ENCODE results near the gene HIP1R.

DNA sequence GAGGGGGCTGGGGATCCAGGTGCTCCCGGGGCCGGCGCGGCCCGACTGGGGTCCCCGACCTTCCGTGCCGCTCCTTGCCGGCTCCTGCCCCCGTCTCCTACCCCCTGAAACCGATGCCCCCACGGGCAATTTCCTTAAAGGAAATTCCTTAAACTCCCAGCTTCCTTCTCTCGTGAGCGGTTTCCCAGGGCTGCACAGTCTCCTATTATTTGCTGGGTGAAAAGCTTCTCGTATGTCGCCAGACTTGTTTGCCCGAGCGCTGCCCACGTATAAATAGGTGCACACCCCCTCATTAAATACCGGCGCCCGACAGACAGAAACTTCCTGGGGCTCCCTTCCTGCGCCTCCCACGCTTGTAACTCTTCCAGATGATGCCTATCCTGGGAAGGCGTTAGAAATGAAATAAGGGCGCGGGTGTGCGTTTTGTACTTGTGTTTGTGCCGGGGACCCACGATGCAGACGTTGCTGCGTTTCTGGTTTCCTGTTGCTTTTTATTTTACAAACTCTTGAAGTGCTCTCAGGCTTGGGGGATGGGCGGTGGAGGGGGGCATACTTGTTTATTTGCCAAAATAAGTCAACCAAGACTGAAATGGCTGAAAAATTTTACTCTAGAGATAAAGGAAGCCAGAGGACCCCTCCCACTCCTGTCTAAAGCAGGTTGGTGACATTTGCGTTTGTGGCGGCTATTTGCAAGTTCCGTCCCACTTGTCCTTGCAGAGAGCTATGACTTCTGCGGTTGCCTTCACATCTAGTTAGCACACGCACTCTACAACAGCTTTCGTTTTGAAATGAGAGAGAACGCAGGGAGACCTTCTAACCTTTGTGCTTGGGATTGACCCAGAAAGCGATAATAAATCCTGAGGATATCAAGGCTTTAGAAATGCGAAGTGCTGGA, 1.0 kb downstream of the HIP1R start:
- TF ChIP-seq EZH2 (IDR thresholded peaks at IDR 0.05; ENCODE audit: insufficient read depth, poor library complexity, severe bottlenecking): no peak
- TF ChIP-seq EZH2phosphoT487 (IDR thresholded peaks at IDR 0.05; ENCODE audit: insufficient read depth, low read depth): no peak

All from GM23248 (cell line).